Panc1 (cell line): ENCODE data around the gene ANKRD33B. TPM values are rescaled to one million over a fixed set of nuclear protein-coding genes. Genes with fewer than 3 reads are reported as not detected.
A peak's percentile ranks its signal among the peaks of the same experiment; 100 is the strongest.

Experiments
- ATAC-seq: fragments of 200-7000 bp; cut with Tn5 transposase; 2 replicates; pipeline ENCODE4 v1.9.1; 2020; ENCODE audit warnings: mild to moderate bottlenecking, moderate library complexity
- BruUV-seq: library from RNA; stranded (reverse); fragments of 400-500 nt; replicated peaks from 2 replicates; lab custom pipeline; 2021; lab: Mats Ljungman, UMichigan
- CTCF ChIA-PET: fragments of 300-600 bp; sonication (Branson Sonifier 250); formaldehyde crosslinking; loops from one replicate; lab custom pipeline; 2022; ENCODE audit warnings: antibody characterized with exemption; lab: Charles Lee
- POLR2A ChIA-PET: fragments of 300-600 bp; sonication (Branson Sonifier 250); formaldehyde crosslinking; loops from one replicate; lab custom pipeline; 2022; ENCODE audit warnings: antibody characterized with exemption; lab: Charles Lee
- DNase-seq: peaks from one replicate; pipeline ENCODE4 v3.0.0-alpha.2; 2010; ENCODE audit warnings: low read depth, low spot score
- H3K27ac ChIP-seq: 2 replicates; pipeline ENCODE4 v1.5.1; 2011; ENCODE audit warnings: mild to moderate bottlenecking, low read length, inconsistent platforms
- H3K27me3 ChIP-seq: fragments of 200-500 bp; sonication (Bioruptor generic); 2 replicates; pipeline ENCODE4 v1.6.0; 2014; ENCODE audit warnings: low read length, inconsistent platforms; ENCODE audit not compliant: control insufficient read depth, insufficient read depth
- H3K36me3 ChIP-seq: fragments of 200-500 bp; sonication (Bioruptor generic); 2 replicates; pipeline ENCODE4 v1.5.1; 2014; ENCODE audit warnings: inconsistent platforms, mild to moderate bottlenecking, low read length, moderate library complexity; ENCODE audit not compliant: control insufficient read depth, insufficient read depth
- H3K4me1 ChIP-seq: 2 replicates; pipeline ENCODE4 v1.5.1; 2011; ENCODE audit warnings: inconsistent platforms, mild to moderate bottlenecking, low read length, moderate library complexity; ENCODE audit not compliant: control insufficient read depth, insufficient read depth
- H3K4me3 ChIP-seq, 2 experiments: 2 replicates each; pipeline ENCODE4 v1.5.1; 2011 to 2012; ENCODE audit warnings: low read depth in 2 of 2, low read length in 2 of 2, mild to moderate bottlenecking in 2 of 2, inconsistent platforms in 1 of 2, moderate library complexity in 1 of 2
- H3K9me3 ChIP-seq: fragments of 200-500 bp; sonication (Bioruptor generic); 2 replicates; pipeline ENCODE4 v1.5.1; 2014; ENCODE audit warnings: low read depth, mild to moderate bottlenecking, inconsistent platforms, low read length, moderate library complexity; ENCODE audit not compliant: control insufficient read depth, insufficient read depth
- POLR2AphosphoS5 ChIP-seq: IDR thresholded peaks from 2 replicates; pipeline ENCODE4 v1.6.1; 2012; ENCODE audit warnings: mild to moderate bottlenecking, low read depth, low read length, moderate library complexity
- SIN3A ChIP-seq: IDR thresholded peaks from 2 replicates; pipeline ENCODE4 v1.6.1; 2012; ENCODE audit warnings: low read depth, mild to moderate bottlenecking, low read length, moderate library complexity, borderline replicate concordance; ENCODE audit not compliant: insufficient read depth
- TCF7L2 ChIP-seq: IDR thresholded peaks from 2 replicates; pipeline ENCODE4 v1.6.1; 2011; ENCODE audit warnings: mild to moderate bottlenecking, low read depth, low read length, inconsistent platforms
- in situ Hi-C: cut with HindIII; loops from 2 replicates; pipeline ENCODE4 v1.10.0; 2016; ENCODE audit warnings: low sequenced_read_pairs, low pct_unique_long_range_greater_than_20kb
- intact Hi-C: fragments of 100-400 bp; cut with micrococcal nuclease; formaldehyde crosslinking; loops from one replicate; pipeline ENCODE4 v1.10.0; 2022; ENCODE audit not compliant: unreplicated experiment
- total RNA-seq: library from RNA; stranded (reverse); gene quantifications from one replicate; pipeline ENCODE4 v1.2.1, GENCODE V29; 2021; ENCODE audit not compliant: unreplicated experiment
- TF ChIP-seq, protein P1 (sequence below): fragments of 450-650 bp; IDR thresholded peaks from 2 replicates; pipeline ENCODE4 v1.5.1; 2017; ENCODE audit warnings: mild to moderate bottlenecking
- TF ChIP-seq, protein P2 (sequence below), 2 experiments: IDR thresholded peaks; 2 replicates each; pipeline ENCODE4 v1.6.1; 2011 to 2012; ENCODE audit warnings: low read depth in 2 of 2, control low read depth in 1 of 2, low read length in 1 of 2, mild to moderate bottlenecking in 1 of 2, moderate library complexity in 1 of 2; ENCODE audit not compliant: insufficient read depth in 1 of 2

The ANKRD33B gene
- total RNA-seq, 1 experiment from 2014 or later: 19.1 TPM

- peak overlapping the region; percentile 59 to 70 for H3K4me3 ChIP-seq
Measured at GRCh38 chr5:10566543-10567068, 2.7 kb downstream of the ANKRD33B start.

DNA sequence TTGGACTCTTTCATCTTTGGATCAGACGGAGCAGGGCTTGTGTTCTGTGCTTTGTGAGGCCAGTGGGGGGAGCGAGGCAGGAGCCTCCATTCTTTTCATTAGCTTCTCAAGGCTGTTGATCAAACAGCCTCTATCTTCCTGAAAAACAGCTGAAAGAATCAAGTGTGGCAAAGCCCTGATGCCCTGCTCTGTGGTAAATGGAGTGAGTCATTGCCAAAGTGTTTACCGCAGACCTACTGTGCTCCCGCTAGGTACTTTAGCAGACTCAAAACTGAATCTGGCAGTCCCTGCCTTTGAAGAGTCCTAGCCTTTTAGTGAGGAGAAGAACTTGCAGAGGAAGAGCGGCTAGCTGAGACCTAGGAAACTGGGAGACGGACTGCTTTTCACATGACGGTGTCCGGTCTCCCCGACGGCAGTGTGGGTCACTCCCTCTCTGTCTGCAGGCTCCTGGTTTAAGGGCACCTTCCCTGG is 3.3 kb downstream of the ANKRD33B start:
- in situ Hi-C loops: no loop called here

More at GRCh38 chr5:10566543-10567068, 2.7 kb downstream of the ANKRD33B start:
- H3K36me3 ChIP-seq: no peaks in the 10 kb centered on the region
- ATAC-seq (no peak), DNase-seq (no peak)
- CTCF ChIA-PET: interaction anchor here (0.6 to 1.0 kb wide), 2 partner anchors 9 to 47 kb away, joined by 3 to 7 read pairs; no protein-coding TSS in a partner anchor
- peaks cover 33% of the 10 kb centered on the region for H3K4me1 ChIP-seq
- no TSS peak for BruUV-seq
- POLR2A ChIA-PET: interaction anchor here (0.9 kb wide), 1 partner anchor 15 kb away, joined by 4 read pairs; no protein-coding TSS in a partner anchor
- no peaks in the 10 kb centered on the region for H3K9me3 ChIP-seq
- intact Hi-C loops (loop anchor here (5.0 to 10.0 kb wide), 2 partner anchors 61 to 112 kb away; no protein-coding TSS in a partner anchor), in situ Hi-C loops (no loop called here)
- no peaks in the 10 kb centered on the region for H3K27me3 ChIP-seq
- H3K27ac ChIP-seq: peak overlapping the region; percentile 78
- TF ChIP-seq, protein P1, sequence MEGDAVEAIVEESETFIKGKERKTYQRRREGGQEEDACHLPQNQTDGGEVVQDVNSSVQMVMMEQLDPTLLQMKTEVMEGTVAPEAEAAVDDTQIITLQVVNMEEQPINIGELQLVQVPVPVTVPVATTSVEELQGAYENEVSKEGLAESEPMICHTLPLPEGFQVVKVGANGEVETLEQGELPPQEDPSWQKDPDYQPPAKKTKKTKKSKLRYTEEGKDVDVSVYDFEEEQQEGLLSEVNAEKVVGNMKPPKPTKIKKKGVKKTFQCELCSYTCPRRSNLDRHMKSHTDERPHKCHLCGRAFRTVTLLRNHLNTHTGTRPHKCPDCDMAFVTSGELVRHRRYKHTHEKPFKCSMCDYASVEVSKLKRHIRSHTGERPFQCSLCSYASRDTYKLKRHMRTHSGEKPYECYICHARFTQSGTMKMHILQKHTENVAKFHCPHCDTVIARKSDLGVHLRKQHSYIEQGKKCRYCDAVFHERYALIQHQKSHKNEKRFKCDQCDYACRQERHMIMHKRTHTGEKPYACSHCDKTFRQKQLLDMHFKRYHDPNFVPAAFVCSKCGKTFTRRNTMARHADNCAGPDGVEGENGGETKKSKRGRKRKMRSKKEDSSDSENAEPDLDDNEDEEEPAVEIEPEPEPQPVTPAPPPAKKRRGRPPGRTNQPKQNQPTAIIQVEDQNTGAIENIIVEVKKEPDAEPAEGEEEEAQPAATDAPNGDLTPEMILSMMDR: no peak
- TF ChIP-seq, protein P2, sequence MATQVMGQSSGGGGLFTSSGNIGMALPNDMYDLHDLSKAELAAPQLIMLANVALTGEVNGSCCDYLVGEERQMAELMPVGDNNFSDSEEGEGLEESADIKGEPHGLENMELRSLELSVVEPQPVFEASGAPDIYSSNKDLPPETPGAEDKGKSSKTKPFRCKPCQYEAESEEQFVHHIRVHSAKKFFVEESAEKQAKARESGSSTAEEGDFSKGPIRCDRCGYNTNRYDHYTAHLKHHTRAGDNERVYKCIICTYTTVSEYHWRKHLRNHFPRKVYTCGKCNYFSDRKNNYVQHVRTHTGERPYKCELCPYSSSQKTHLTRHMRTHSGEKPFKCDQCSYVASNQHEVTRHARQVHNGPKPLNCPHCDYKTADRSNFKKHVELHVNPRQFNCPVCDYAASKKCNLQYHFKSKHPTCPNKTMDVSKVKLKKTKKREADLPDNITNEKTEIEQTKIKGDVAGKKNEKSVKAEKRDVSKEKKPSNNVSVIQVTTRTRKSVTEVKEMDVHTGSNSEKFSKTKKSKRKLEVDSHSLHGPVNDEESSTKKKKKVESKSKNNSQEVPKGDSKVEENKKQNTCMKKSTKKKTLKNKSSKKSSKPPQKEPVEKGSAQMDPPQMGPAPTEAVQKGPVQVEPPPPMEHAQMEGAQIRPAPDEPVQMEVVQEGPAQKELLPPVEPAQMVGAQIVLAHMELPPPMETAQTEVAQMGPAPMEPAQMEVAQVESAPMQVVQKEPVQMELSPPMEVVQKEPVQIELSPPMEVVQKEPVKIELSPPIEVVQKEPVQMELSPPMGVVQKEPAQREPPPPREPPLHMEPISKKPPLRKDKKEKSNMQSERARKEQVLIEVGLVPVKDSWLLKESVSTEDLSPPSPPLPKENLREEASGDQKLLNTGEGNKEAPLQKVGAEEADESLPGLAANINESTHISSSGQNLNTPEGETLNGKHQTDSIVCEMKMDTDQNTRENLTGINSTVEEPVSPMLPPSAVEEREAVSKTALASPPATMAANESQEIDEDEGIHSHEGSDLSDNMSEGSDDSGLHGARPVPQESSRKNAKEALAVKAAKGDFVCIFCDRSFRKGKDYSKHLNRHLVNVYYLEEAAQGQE (IDR thresholded peaks at IDR 0.05; ENCODE audit: insufficient read depth in 1 of 2, low read depth in 2 of 2, low read length in 1 of 2): no peak
- TF ChIP-seq SIN3A (no peak), POLR2AphosphoS5 (no peak), TCF7L2 (no peak)

More for the DNA sequence above, 3.3 kb downstream of the ANKRD33B start:
- no peaks in the 10 kb centered on the region for H3K9me3 ChIP-seq
- BruUV-seq: no TSS peak
- no peaks in the 10 kb centered on the region for H3K27me3 ChIP-seq
- intact Hi-C loops: loop anchor here (5.0 to 10.0 kb wide), 2 partner anchors 60 to 112 kb away; no protein-coding TSS in a partner anchor
- ATAC-seq (no peak), DNase-seq (no peak)
- peaks cover 33% of the 10 kb centered on the region for H3K4me1 ChIP-seq
- TF ChIP-seq SIN3A: no peak
- TF ChIP-seq, protein P2 (IDR thresholded peaks at IDR 0.05; ENCODE audit: insufficient read depth in 1 of 2, low read depth in 2 of 2, low read length in 1 of 2): no peak
- TF ChIP-seq, protein P1: no peak
- TF ChIP-seq TCF7L2: no peak
- no peak for TF ChIP-seq POLR2AphosphoS5
- POLR2A ChIA-PET: no interaction called here
- peak overlapping the region in 1 of 2 experiments; percentile 70; a peak in 2 of 4 replicates for H3K4me3 ChIP-seq
- CTCF ChIA-PET: no interaction called here
- peak overlapping the region; percentile 78 for H3K27ac ChIP-seq
- H3K36me3 ChIP-seq: no peaks in the 10 kb centered on the region
